ENCODE data around the gene TUBA3D. TPM values are rescaled to one million over a fixed set of nuclear protein-coding genes. Genes with fewer than 3 reads are reported as not detected.

TUBA3D gene
- total and polyA plus RNA-seq, 9 of the 15 experiments (the other 6 are each of a cell fraction or from before 2014, with no cell fraction given), result not detected

- peak; percentile 55 for TF ChIP-seq MEIS2 (IDR thresholded peaks at IDR 0.05; ENCODE audit: partially characterized antibody)
- TF ChIP-seq ZNF124 (CRISPR knock-in tag; IDR thresholded peaks at IDR 0.05), result no peak
- no peak; a peak in 1 of 4 replicates for TF ChIP-seq KDM4B (IDR thresholded peaks at IDR 0.05; ENCODE audit: borderline replicate concordance in 2 of 2, low read depth in 1 of 2)
- TF ChIP-seq HLTF (IDR thresholded peaks at IDR 0.05), result 0 out of 2 replicates have a peak, but pooled peaks have one; percentile 26
- TF ChIP-seq E2F5 (CRISPR knock-in tag; IDR thresholded peaks at IDR 0.05), result no peak
- TF ChIP-seq SPI1 (IDR thresholded peaks at IDR 0.05; ENCODE audit: borderline replicate concordance, low read depth, low read length), result 0 out of 2 replicates have a peak, but pooled peaks have one; percentile 31
- no peak for TF ChIP-seq CHD4 (IDR thresholded peaks at IDR 0.05; ENCODE audit: insufficient read depth, insufficient replicate concordance, low read depth, low read length, poor library complexity, severe bottlenecking)
- no peak for TF ChIP-seq ZNF134 (CRISPR knock-in tag; conservative IDR thresholded peaks at IDR 0.05)
- TF ChIP-seq THRAP3 (IDR thresholded peaks at IDR 0.05; ENCODE audit: borderline replicate concordance), result no peak
- no peak for TF ChIP-seq ELK1 (CRISPR knock-in tag; IDR thresholded peaks at IDR 0.05)
- TF ChIP-seq TBL1XR1 (IDR thresholded peaks at IDR 0.05; ENCODE audit: low read length in 2 of 2), result peak in 1 of 2 experiments; percentile 77; a peak in 1 of 4 replicates
- TF ChIP-seq GABPA (tag; conservative IDR thresholded peaks at IDR 0.05; ENCODE audit: low read depth), result no peak
- no peak for TF ChIP-seq BRF2 (IDR thresholded peaks at IDR 0.05; ENCODE audit: borderline replicate concordance, insufficient read depth, insufficient read length)
- 0 out of 2 replicates have a peak, but pooled peaks have one; percentile 0 for TF ChIP-seq SMC3 (conservative IDR thresholded peaks at IDR 0.05; ENCODE audit: insufficient read depth, low read depth, low read length)
- peak; percentile 68 for TF ChIP-seq RBBP5 (IDR thresholded peaks at IDR 0.05; ENCODE audit: borderline replicate concordance, insufficient read depth, low read length, poor library complexity, severe bottlenecking)
- TF ChIP-seq NR2C1 (IDR thresholded peaks at IDR 0.05), result no peak
- TF ChIP-seq NR2C1 (tag; IDR thresholded peaks at IDR 0.05), result no peak
- TF ChIP-seq CBX8 (IDR thresholded peaks at IDR 0.05; ENCODE audit: borderline replicate concordance, extremely low read depth, low read depth, low read length, poor library complexity, severe bottlenecking), result no peak
- peak; percentile 17; the same call in 1 of the 2 replicates for TF ChIP-seq ZFP91 (CRISPR knock-in tag; IDR thresholded peaks at IDR 0.05)
- TF ChIP-seq ZNF354B (CRISPR knock-in tag; IDR thresholded peaks at IDR 0.05), result no peak
These were observed 16.7 kb downstream of the TUBA3D start (continued) for GRCh38 chr2:131492418-131493198.

Data from K562 (cell line).